HG03060 (cell line): ENCODE measurements around the gene EXOC1.
A peak's percentile ranks its signal among the peaks of the same experiment; 100 is the strongest.
"Not testable (repeated sequence)": the region's sequence is repeated elsewhere in the genome, so short reads cannot be mapped to it uniquely, and the experiment has no call there.

Experiments used
- ATAC-seq: cut with Tn5 transposase; IDR thresholded peaks from one replicate; pipeline ENCODE4 v1.9.1; 2021; ENCODE audit warnings: low read depth, moderate number of reproducible peaks; ENCODE audit not compliant: unreplicated experiment

EXOC1 gene

GRCh38 chr4:55903577-55903976 lies 50.1 kb downstream of the EXOC1 start:
- no peak for ATAC-seq

- no peak for ATAC-seq
Measured at GRCh38 chr4:55904576-55904975, 51.1 kb downstream of the EXOC1 start.

GRCh38 chr4:55906323-55906722 lies 52.9 kb downstream of the EXOC1 start:
- ATAC-seq, result no peak

- no peak for ATAC-seq
Measured at GRCh38 chr4:55906989-55907388, 53.5 kb downstream of the EXOC1 start.

GRCh38 chr4:55907469-55907868 lies 54.0 kb downstream of the EXOC1 start:
- no peak for ATAC-seq

GRCh38 chr4:55910140-55910539 lies 56.7 kb downstream of the EXOC1 start:
- no peak for ATAC-seq

DNA sequence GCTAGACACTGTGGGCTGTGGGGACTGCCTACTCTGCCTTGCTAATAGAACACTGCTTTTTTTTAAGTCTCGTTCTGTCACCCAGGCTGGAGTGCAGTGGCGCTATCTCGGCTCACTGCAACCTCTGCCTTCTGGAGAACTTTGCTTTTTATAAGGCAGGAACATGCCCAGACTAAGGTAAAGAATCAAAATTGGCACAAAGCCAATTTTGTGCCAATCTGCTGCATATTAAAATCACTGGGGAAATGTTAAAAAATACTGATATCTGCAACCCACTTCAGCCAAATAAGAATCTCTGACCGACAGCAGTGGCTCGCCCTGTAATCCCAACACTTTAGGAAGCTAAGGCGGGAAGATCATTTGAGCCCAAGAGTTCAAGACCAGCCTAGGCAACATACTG lies 58.8 kb downstream of the EXOC1 start:
- no peak for ATAC-seq

DNA sequence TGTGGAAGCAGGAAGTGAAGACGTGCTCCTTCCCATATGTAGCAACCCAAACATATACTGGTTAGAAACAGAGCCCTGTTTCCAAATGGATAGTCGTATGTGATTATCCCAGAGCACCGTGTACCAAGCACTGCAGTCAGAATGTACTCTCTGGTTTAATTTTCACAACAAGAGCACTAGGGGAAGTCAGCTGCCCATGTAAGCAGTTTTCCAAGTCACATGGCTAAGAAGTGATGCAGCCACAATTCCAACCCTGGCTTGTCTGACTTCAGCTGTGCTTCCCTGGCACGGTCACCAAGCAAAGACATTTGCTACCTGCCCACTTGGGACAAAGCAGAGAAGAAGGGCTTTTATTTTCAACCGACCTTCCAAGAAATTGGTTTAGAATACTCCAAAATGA lies 67.1 kb downstream of the EXOC1 start:
- ATAC-seq, result no peak

GRCh38 chr4:55921093-55921492 lies 67.6 kb downstream of the EXOC1 start:
- no peak for ATAC-seq

GRCh38 chr4:55925241-55925640 lies 71.8 kb downstream of the EXOC1 start:
- no peak for ATAC-seq

GRCh38 chr4:55926610-55927009 lies 73.2 kb downstream of the EXOC1 start:
- ATAC-seq, result no peak

DNA sequence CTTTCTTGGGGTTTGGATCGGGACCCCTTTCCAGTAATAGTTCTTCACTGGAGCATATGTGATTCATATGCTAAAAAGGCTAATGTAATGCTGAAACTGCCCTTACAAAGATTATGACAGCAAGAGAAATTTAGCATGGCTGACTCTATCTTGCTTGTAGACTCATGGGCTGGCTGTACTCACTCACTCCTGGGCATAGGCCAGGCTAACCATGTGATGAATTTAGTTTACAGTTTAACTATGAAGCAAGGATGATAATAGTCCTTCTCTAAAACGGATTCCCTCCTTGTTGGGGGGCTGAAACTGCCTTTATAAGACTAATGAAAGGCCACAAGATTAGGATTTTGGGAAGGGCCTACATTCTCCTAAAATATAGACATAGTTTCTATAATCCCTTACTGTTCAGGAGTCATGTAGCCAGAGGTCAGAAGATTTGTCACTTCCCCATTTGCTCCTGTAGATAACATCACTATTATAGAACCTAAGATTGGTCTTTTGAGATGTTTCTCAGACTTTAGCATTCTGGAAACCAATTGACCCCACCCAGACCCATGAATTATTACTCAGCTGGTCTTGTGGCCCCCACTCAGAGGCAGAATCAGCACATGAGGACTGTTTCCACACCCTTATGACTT lies 74.5 kb downstream of the EXOC1 start:
- no peak for ATAC-seq

GRCh38 chr4:55928846-55929245 lies 75.4 kb downstream of the EXOC1 start:
- ATAC-seq, result no peak

- no peak for ATAC-seq
Measured at GRCh38 chr4:55931043-55931442, 77.6 kb downstream of the EXOC1 start.

DNA sequence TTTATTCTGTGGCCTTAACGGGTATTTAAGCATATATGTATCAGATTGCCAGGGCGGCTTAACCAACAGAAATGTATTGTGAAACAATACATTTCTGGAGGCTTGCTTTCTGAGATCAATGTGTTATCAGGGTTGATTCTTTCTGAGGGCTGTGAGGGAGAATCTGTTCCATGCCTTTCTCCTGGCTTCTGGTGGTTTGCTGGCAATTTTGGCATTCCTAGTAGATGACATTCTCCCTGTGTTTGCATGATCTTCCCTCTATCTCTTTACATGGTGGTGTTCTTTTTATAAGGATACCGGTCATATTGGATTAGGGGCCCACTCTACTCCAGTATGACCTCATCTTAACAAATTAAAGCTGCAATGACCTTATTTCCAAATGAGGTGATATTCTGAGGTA lies 78.4 kb downstream of the EXOC1 start:
- no peak for ATAC-seq

DNA sequence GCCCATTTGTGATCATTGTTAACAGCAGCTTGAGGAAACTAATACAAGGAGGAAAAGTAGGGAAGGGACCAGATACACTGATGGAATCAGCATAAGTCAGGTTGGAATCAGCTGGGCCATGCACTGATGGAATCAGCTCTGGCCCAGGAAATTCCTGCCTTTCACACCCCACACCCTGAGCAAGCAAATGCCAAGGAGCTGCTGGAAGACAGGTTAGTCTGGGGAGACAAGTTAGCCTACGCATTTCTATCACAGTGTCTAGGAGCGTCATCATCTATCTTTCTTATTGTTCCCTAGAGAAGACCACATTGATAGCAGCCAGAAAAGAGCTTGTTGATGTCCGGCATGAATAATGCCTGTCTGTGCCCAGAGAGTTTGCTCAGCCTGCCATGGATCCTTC lies 79.1 kb downstream of the EXOC1 start:
- no peak for ATAC-seq

DNA sequence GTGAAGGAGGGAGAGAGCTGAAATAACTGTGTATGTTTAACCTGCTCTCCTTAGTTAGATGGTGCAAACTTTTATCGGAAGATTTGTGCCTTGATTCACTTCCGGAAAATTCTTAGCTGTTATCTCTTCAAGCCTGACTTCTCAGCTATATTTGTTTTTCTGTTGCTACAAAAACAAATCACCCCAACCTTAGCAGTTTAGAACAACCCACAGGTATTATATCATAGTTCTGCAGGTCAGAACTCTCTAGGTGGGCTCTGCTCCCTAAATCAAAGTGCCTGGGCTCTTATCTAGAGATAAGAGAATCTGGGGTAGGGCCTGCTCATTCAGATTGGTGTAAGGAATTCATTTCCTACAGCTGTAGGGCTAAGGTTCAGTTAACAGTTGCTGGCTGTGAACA lies 80.2 kb downstream of the EXOC1 start:
- ATAC-seq, result no peak

- not testable (repeated sequence) for ATAC-seq
Measured at GRCh38 chr4:55935907-55936306, 82.5 kb downstream of the EXOC1 start.

DNA sequence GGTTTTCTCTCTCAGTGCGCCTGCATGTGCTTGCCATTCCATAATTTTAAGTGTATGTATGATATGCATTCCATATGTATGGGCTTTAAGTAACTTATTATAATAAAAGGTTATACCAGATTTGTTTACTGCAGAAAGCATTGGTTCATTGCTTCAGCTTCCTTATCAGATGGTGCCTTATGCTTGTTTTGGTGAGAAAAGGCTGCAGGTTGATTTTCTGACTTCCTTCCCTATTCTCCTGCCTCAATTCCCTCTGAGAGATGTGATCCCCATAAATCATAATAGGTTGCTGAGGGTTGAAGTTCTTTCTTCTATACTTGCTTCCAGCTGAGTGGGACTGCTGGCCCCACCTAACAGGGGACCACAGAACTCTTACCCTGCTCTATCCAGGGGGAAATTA lies 85.0 kb downstream of the EXOC1 start:
- no peak for ATAC-seq

DNA sequence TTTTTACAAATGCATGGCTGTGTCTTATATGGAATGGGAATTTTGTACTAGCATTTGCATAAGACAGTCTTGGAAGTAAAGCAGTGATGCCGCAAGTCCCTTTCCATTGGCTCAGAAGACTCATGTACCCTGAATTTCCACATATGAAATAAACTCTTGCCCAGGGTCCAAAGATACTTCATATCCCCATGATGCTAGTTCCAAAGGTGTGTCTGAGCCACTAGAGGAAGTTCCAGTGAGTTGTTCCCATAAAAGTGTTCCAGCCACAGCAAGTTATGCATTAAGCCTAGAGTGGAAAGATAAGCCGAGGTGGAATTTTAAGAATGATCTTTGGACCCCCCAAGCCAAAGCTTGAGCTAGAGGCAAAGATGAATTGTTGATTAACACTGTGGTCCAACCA lies 86.0 kb downstream of the EXOC1 start:
- ATAC-seq, result no peak

GRCh38 chr4:55941881-55942396 lies 88.5 kb downstream of the EXOC1 start:
- no peak for ATAC-seq

GRCh38 chr4:55947254-55947882 lies 93.9 kb downstream of the EXOC1 start:
- ATAC-seq, result peak; percentile 24
